Activated naive CD4-positive, alpha-beta T cell treated with anti-CD3 and anti-CD28 coated beads for 36 hours (primary cell): ENCODE data around the gene SHROOM3. TPM values are rescaled to one million over a fixed set of nuclear protein-coding genes. Genes with fewer than 3 reads are reported as not detected.

Experiments
- CTCF ChIA-PET: fragments of 350-600 bp; sonication (Branson Sonifier 250); formaldehyde crosslinking; loops from one replicate; lab custom pipeline; 2021; ENCODE audit warnings: antibody characterized with exemption; lab: Charles Lee
- DNase-seq: peaks from one replicate; pipeline ENCODE4 v3.0.0-alpha.2; 2020
- H3K27ac Mint-ChIP-seq: one replicate; pipeline ENCODE4 v1.8.0; 2021; ENCODE audit warnings: mild to moderate bottlenecking, mixed read lengths
- H3K27me3 Mint-ChIP-seq: one replicate; pipeline ENCODE4 v1.8.0; 2021; ENCODE audit warnings: low read depth, mixed read lengths
- H3K36me3 Mint-ChIP-seq: one replicate; pipeline ENCODE4 v1.8.0; 2021; ENCODE audit warnings: low read depth, mixed read lengths
- H3K4me1 Mint-ChIP-seq: one replicate; pipeline ENCODE4 v1.8.0; 2021; ENCODE audit warnings: low read depth, mixed read lengths
- H3K4me3 Mint-ChIP-seq: one replicate; pipeline ENCODE4 v1.8.0; 2021; ENCODE audit warnings: mild to moderate bottlenecking, moderate library complexity, mixed read lengths
- H3K9me3 Mint-ChIP-seq: one replicate; pipeline ENCODE4 v1.8.0; 2021; ENCODE audit warnings: mixed read lengths
- intact Hi-C: fragments of 100-400 bp; cut with micrococcal nuclease; formaldehyde crosslinking; loops from one replicate; pipeline ENCODE4 v1.15.1; 2023
- total RNA-seq, 2 experiments: library from RNA; stranded (reverse); gene quantifications; one replicate each; pipeline ENCODE4 v1.2.3, GENCODE V29; 2021

The SHROOM3 gene
- total RNA-seq, 2 experiments from 2014 or later, result 0.12 to 0.21 TPM

- no peaks in the 10 kb centered on the region for H3K27me3 Mint-ChIP-seq
- DNase-seq, result no peak
- intact Hi-C loops, result no loop called here
- H3K27ac Mint-ChIP-seq, result no peak overlapping the region
- CTCF ChIA-PET, result no interaction called here
- no peak overlapping the region for H3K4me3 Mint-ChIP-seq
- H3K9me3 Mint-ChIP-seq, result no peaks in the 10 kb centered on the region
- no peaks in the 10 kb centered on the region for H3K4me1 Mint-ChIP-seq
- no peaks in the 10 kb centered on the region for H3K36me3 Mint-ChIP-seq
These were observed 222.4 kb downstream of the SHROOM3 start for GRCh38 chr4:76657443-76657842.

- DNase-seq, result no peak
- Mint-ChIP-seq H3K4me3 (no peak overlapping the region), H3K9me3 (no peaks in the 10 kb centered on the region), H3K36me3 (no peaks in the 10 kb centered on the region), H3K27me3 (no peaks in the 10 kb centered on the region), H3K27ac (no peak overlapping the region), H3K4me1 (no peaks in the 10 kb centered on the region)
- intact Hi-C loops, result no loop called here
- CTCF ChIA-PET, result interaction anchor here (1.1 kb wide), 1 partner anchor 14 kb away, joined by 5 read pairs; no protein-coding TSS in a partner anchor
These were observed 223.4 kb downstream of the SHROOM3 start for GRCh38 chr4:76658231-76659102.

- DNase-seq, result no peak
- Mint-ChIP-seq H3K27ac (no peak overlapping the region), H3K4me3 (no peak overlapping the region), H3K27me3 (no peaks in the 10 kb centered on the region), H3K4me1 (no peaks in the 10 kb centered on the region), H3K9me3 (no peaks in the 10 kb centered on the region), H3K36me3 (no peaks in the 10 kb centered on the region)
- CTCF ChIA-PET, result interaction anchor here (1.1 kb wide), 1 partner anchor 14 kb away, joined by 5 read pairs; no protein-coding TSS in a partner anchor
- intact Hi-C loops, result no loop called here
These were observed 224.1 kb downstream of the SHROOM3 start for GRCh38 chr4:76659103-76659490.

GRCh38 chr4:76663824-76664223 lies 228.8 kb downstream of the SHROOM3 start:
- Mint-ChIP-seq H3K4me1 (no peaks in the 10 kb centered on the region), H3K4me3 (no peak overlapping the region), H3K36me3 (no peaks in the 10 kb centered on the region), H3K27ac (no peak overlapping the region), H3K27me3 (peaks cover 2% of the 10 kb centered on the region), H3K9me3 (no peaks in the 10 kb centered on the region)
- CTCF ChIA-PET, result no interaction called here
- intact Hi-C loops, result no loop called here
- no peak for DNase-seq

GRCh38 chr4:76665153-76665552 lies 230.1 kb downstream of the SHROOM3 start:
- H3K9me3 Mint-ChIP-seq, result no peaks in the 10 kb centered on the region
- CTCF ChIA-PET, result no interaction called here
- no peaks in the 10 kb centered on the region for H3K36me3 Mint-ChIP-seq
- no peak overlapping the region for H3K4me3 Mint-ChIP-seq
- H3K27ac Mint-ChIP-seq, result no peak overlapping the region
- peaks cover 2% of the 10 kb centered on the region for H3K27me3 Mint-ChIP-seq
- intact Hi-C loops, result no loop called here
- DNase-seq, result no peak
- H3K4me1 Mint-ChIP-seq, result no peaks in the 10 kb centered on the region

- Mint-ChIP-seq H3K4me3 (no peak overlapping the region), H3K27ac (no peak overlapping the region), H3K36me3 (no peaks in the 10 kb centered on the region), H3K4me1 (no peaks in the 10 kb centered on the region), H3K27me3 (peaks cover 2% of the 10 kb centered on the region), H3K9me3 (no peaks in the 10 kb centered on the region)
- CTCF ChIA-PET, result no interaction called here
- intact Hi-C loops, result no loop called here
- DNase-seq, result no peak
These were observed 230.7 kb downstream of the SHROOM3 start for GRCh38 chr4:76665721-76666120.

GRCh38 chr4:76666944-76667532 lies 232.0 kb downstream of the SHROOM3 start:
- H3K4me3 Mint-ChIP-seq, result no peak overlapping the region
- intact Hi-C loops, result no loop called here
- H3K27me3 Mint-ChIP-seq, result peaks cover 2% of the 10 kb centered on the region
- H3K36me3 Mint-ChIP-seq, result no peaks in the 10 kb centered on the region
- no peaks in the 10 kb centered on the region for H3K9me3 Mint-ChIP-seq
- no peaks in the 10 kb centered on the region for H3K4me1 Mint-ChIP-seq
- DNase-seq, result no peak
- CTCF ChIA-PET, result no interaction called here
- no peak overlapping the region for H3K27ac Mint-ChIP-seq

- Mint-ChIP-seq H3K27ac (no peak overlapping the region), H3K27me3 (peaks cover 10% of the 10 kb centered on the region), H3K36me3 (no peaks in the 10 kb centered on the region), H3K4me3 (no peak overlapping the region), H3K9me3 (no peaks in the 10 kb centered on the region), H3K4me1 (no peaks in the 10 kb centered on the region)
- no peak for DNase-seq
- intact Hi-C loops, result no loop called here
- CTCF ChIA-PET, result no interaction called here
These were observed 235.6 kb downstream of the SHROOM3 start for GRCh38 chr4:76670631-76671030.

GRCh38 chr4:76673362-76673761 lies 238.3 kb downstream of the SHROOM3 start:
- no peaks in the 10 kb centered on the region for H3K4me1 Mint-ChIP-seq
- no peak overlapping the region for H3K4me3 Mint-ChIP-seq

GRCh38 chr4:76674983-76675382 lies 240.0 kb downstream of the SHROOM3 start:
- Mint-ChIP-seq H3K27ac (no peak overlapping the region), H3K4me3 (no peak overlapping the region), H3K36me3 (no peaks in the 10 kb centered on the region), H3K9me3 (no peaks in the 10 kb centered on the region), H3K4me1 (no peaks in the 10 kb centered on the region), H3K27me3 (peaks cover 9% of the 10 kb centered on the region)
- intact Hi-C loops, result no loop called here
- DNase-seq, result no peak
- CTCF ChIA-PET, result no interaction called here

More at GRCh38 chr4:76673362-76673761, 238.3 kb downstream of the SHROOM3 start:
- CTCF ChIA-PET, result no interaction called here
- Mint-ChIP-seq H3K27me3 (peaks cover 9% of the 10 kb centered on the region), H3K36me3 (no peaks in the 10 kb centered on the region), H3K27ac (no peak overlapping the region), H3K9me3 (no peaks in the 10 kb centered on the region)
- intact Hi-C loops, result no loop called here
- no peak for DNase-seq

GRCh38 chr4:76677571-76678326 lies 242.7 kb downstream of the SHROOM3 start:
- no peak for DNase-seq
- H3K4me1 Mint-ChIP-seq, result no peaks in the 10 kb centered on the region
- H3K9me3 Mint-ChIP-seq, result no peaks in the 10 kb centered on the region
- H3K27ac Mint-ChIP-seq, result no peak overlapping the region
- CTCF ChIA-PET, result no interaction called here
- H3K4me3 Mint-ChIP-seq, result no peak overlapping the region
- intact Hi-C loops, result no loop called here
- peaks cover 12% of the 10 kb centered on the region for H3K27me3 Mint-ChIP-seq
- H3K36me3 Mint-ChIP-seq, result no peaks in the 10 kb centered on the region

- intact Hi-C loops, result no loop called here
These were observed 244.7 kb downstream of the SHROOM3 start for GRCh38 chr4:76679691-76680090.

More at GRCh38 chr4:76679691-76680090, 244.7 kb downstream of the SHROOM3 start:
- Mint-ChIP-seq H3K9me3 (no peaks in the 10 kb centered on the region), H3K4me1 (no peaks in the 10 kb centered on the region), H3K4me3 (no peak overlapping the region), H3K36me3 (no peaks in the 10 kb centered on the region), H3K27ac (no peak overlapping the region), H3K27me3 (peaks cover 16% of the 10 kb centered on the region)
- CTCF ChIA-PET, result no interaction called here
- DNase-seq, result no peak
